ENCODE data around the gene P2RX6. TPM values are rescaled to one million over a fixed set of nuclear protein-coding genes. Genes with fewer than 3 reads are reported as not detected.

Gene P2RX6
- total and polyA plus RNA-seq, 9 of the 15 experiments (the other 6 are each of a cell fraction or from before 2014, with no cell fraction given), result 0.01 to 3.9 (median 1.5) TPM; not detected in 1

DNA sequence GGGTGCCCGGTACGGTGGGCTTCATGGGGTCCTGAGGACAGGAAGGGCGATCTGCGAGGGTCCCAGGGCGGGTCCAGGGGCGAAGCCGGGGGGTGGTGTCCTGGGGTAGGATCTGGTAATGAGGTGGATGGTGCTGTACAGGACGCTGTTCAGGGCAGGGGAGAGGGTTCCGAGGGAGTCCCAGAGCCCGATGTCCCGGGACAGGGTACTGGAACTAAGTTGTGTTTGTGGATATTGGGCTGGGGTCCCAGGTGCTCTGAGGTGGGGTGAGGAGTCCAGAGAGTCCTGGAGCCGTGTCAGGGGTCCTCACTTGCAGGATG, 32.4 kb upstream of the P2RX6 start (continued):
- no peak for TF ChIP-seq EGR1 (conservative IDR thresholded peaks at IDR 0.05)
- 0 out of 2 replicates have a peak, but pooled peaks have one; percentile 40 for TF ChIP-seq ZFP1 (CRISPR knock-in tag; IDR thresholded peaks at IDR 0.05)
- TF ChIP-seq FOXP1 (CRISPR knock-in tag; IDR thresholded peaks at IDR 0.05), result no peak
- TF ChIP-seq ZNF3 (CRISPR knock-in tag; IDR thresholded peaks at IDR 0.05), result no peak
- TF ChIP-seq ESRRA (IDR thresholded peaks at IDR 0.05; ENCODE audit: borderline replicate concordance, low read depth), result no peak
- no peak for TF ChIP-seq HDAC1 (IDR thresholded peaks at IDR 0.05)
- TF ChIP-seq CBX2 (IDR thresholded peaks at IDR 0.05; ENCODE audit: insufficient read depth, low read length, poor library complexity, severe bottlenecking), result no peak

DNA sequence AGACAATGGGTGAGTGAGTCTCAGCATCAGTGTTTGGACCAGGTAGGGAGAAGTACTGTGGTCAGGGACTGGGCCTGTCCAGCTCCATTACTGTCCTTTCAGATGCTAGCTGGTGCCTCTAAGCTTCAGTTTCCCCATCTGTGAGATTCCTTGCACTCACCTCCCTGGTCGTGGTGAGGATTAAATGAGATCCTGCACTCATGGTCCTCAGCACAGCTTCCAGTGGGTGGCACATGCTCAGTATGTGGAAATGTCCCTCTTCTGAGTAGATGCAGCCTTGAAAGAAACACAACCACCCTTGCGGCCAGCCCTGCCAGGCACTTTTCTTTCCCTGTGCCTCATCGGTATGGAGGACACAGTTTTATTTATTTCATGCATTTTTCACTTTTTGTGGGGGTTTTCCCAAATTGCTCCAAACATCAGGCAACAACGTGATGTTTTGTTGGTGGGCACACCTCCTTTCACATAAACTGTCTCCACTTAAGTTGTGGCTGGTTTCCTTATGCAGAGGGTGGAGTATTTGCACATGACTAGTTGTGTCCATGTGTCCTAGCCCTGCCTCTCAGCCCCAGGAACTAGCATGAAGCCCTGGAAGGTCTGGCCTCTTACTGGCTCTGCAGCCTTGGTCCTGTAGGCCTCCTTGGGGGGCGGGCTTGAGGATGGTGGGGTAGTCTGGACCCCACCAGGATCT, 31.7 kb upstream of the P2RX6 start:
- ChIA-PET CTCF (ENCODE audit: low intra/inter-chr PET ratio) (interaction anchor here (1.3 kb wide), 1 partner anchor 19 kb away, joined by 4 read pairs; the partner anchor contains the start of gene THAP7), POLR2A (interaction anchor here (1.2 to 64.4 kb wide), 9 partner anchors 12 to 177 kb away, joined by 4 to 1556 read pairs (median 11); partner anchors contain the start of genes CRKL, P2RX6, SLC7A4 and THAP7)
- Histone ChIP-seq H3K27me3 (ENCODE audit: control insufficient read depth in 2 of 2, insufficient read depth in 2 of 2, low read length in 2 of 2) (no peaks in the 10 kb centered on the region), H3K9me3 (replicated peaks; ENCODE audit: control insufficient read depth, insufficient read depth, low read depth, low read length) (peaks cover 9% of the 10 kb centered on the region), H3K9me1 (ENCODE audit: control insufficient read depth, insufficient read depth, low read length) (peaks cover 13% of the 10 kb centered on the region), H3K27ac (ENCODE audit: extremely low read depth, low read depth, low read length) (no peak overlapping the region; the same call in 2 of the 3 replicates), H3K9ac (ENCODE audit: insufficient read depth in 1 of 2, low read depth in 2 of 2, low read length in 2 of 2) (peak overlapping the region; percentile 85 to 97), H3K4me2 (ENCODE audit: insufficient read depth, low read length) (peak overlapping the region; percentile 92), H3K4me3 (peak overlapping the region; percentile 54), H3K36me3 (ENCODE audit: control insufficient read depth, insufficient read depth, low read length) (peaks cover 47% of the 10 kb centered on the region), H2AFZ (ENCODE audit: low read depth, low read length) (peak overlapping the region; percentile 99), H3K4me1 (replicated peaks in 1 of 2; ENCODE audit: control insufficient read depth in 2 of 2, insufficient read depth in 2 of 2, low read length in 2 of 2) (peaks cover 19 to 53% of the 10 kb centered on the region in 2 experiments), H4K20me1 (replicated peaks; ENCODE audit: control insufficient read depth, insufficient read depth, low read length) (no peaks in the 10 kb centered on the region), H3K79me2 (ENCODE audit: control insufficient read depth, insufficient read depth, low read length) (peaks cover 23% of the 10 kb centered on the region)
- ATAC-seq (no peak), FAIRE-seq (peak; percentile 29), DNase-seq (ENCODE audit: extremely low read depth in 1 of 4, low spot score in 3 of 4) (no peak)
- 67% methylated on average over 5 of the region's 5 CpGs for WGBS (ENCODE audit: insufficient coverage, low coverage, missing lambda C conversion rate)
- in situ Hi-C loops (cut with MboI) (no loop called here), intact Hi-C loops (cut with micrococcal nuclease) (loop anchor here (5.0 kb wide), 2 partner anchors 51 to 206 kb away; no protein-coding TSS in a partner anchor)
- no TSS peak for BruUV-seq (replicated peaks)
- TF ChIP-seq PHB2 (IDR thresholded peaks at IDR 0.05; ENCODE audit: low read depth) (no peak), KDM1A (IDR thresholded peaks at IDR 0.05) (no peak), CREB1 (IDR thresholded peaks at IDR 0.05) (no peak), CREB1 (CRISPR knock-in tag; IDR thresholded peaks at IDR 0.05) (no peak), HIVEP1 (CRISPR knock-in tag; IDR thresholded peaks at IDR 0.05) (no peak), PHF8 (IDR thresholded peaks at IDR 0.05; ENCODE audit: borderline replicate concordance, low read length) (no peak), TCF3 (CRISPR knock-in tag; IDR thresholded peaks at IDR 0.05) (no peak), ZNF12 (CRISPR knock-in tag; IDR thresholded peaks at IDR 0.05) (no peak), RCOR1 (IDR thresholded peaks at IDR 0.05; ENCODE audit: borderline replicate concordance in 1 of 2, low read depth in 2 of 2, low read length in 2 of 2) (0 out of 4 replicates have a peak, but pooled peaks of 1 of the 2 experiments have one; percentile 11), ZFP1 (CRISPR knock-in tag; IDR thresholded peaks at IDR 0.05) (0 out of 2 replicates have a peak, but pooled peaks have one; percentile 3), CHD2 (IDR thresholded peaks at IDR 0.05; ENCODE audit: low read depth, low read length) (no peak), ZNF695 (CRISPR knock-in tag; IDR thresholded peaks at IDR 0.05) (0 out of 2 replicates have a peak, but pooled peaks have one; percentile 17), SPI1 (IDR thresholded peaks at IDR 0.05; ENCODE audit: borderline replicate concordance, low read depth, low read length) (no peak), ELF4 (CRISPR knock-in tag; IDR thresholded peaks at IDR 0.05) (no peak), RBM14 (IDR thresholded peaks at IDR 0.05; ENCODE audit: borderline replicate concordance, insufficient read depth, low read depth, low read length) (no peak)

Measured in K562 (cell line).